Loucy (cell line): Measurements from ENCODE around the gene KRTAP10-9.

ENCODE experiments used
- CTCF ChIP-seq: fragments of 200-600 bp; sonication (generic); conservative IDR thresholded peaks from 2 replicates; pipeline ENCODE4 v1.5.1; 2014; ENCODE audit warnings: mild to moderate bottlenecking, antibody characterized with exemption, low read length
- EZH2phosphoT487 ChIP-seq: fragments of 200-600 bp; IDR thresholded peaks from 2 replicates; pipeline ENCODE4 v1.6.1; 2018; ENCODE audit warnings: antibody characterized with exemption, mild to moderate bottlenecking, moderate library complexity, borderline replicate concordance

GRCh38 chr21:44626673-44627143 lies at the start of gene KRTAP10-9:
- TF ChIP-seq CTCF, result no peak
- no peak for TF ChIP-seq EZH2phosphoT487
